NCI-H446 treated with DMSO at 0.1 percent for 48 hours (cell line): ENCODE measurements around the gene SEMA6A.

ENCODE experiments used
- DNase-seq: peaks from one replicate; lab custom pipeline; 2025; lab: John Stamatoyannopoulos, UW

SEMA6A gene

DNA sequence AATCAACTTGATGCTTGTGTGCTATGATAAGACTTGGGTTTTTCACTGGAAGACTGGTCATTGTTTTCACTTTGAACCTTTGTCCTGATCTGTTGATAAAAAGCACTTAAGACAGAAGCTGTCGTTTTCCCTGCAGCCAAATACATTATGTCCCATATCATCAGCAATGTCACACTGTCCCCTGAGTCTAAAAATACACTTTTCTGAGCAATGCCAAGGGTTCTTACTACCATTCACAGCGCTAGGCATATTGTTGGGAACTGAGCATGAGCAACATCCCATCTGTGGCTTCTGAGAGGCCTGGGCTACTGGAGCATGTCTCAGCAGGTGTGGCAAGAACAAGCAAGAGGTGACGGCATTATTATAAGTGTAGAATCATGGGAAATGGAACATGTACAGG, 81.8 kb downstream of the SEMA6A start:
- DNase-seq = no peak

DNA sequence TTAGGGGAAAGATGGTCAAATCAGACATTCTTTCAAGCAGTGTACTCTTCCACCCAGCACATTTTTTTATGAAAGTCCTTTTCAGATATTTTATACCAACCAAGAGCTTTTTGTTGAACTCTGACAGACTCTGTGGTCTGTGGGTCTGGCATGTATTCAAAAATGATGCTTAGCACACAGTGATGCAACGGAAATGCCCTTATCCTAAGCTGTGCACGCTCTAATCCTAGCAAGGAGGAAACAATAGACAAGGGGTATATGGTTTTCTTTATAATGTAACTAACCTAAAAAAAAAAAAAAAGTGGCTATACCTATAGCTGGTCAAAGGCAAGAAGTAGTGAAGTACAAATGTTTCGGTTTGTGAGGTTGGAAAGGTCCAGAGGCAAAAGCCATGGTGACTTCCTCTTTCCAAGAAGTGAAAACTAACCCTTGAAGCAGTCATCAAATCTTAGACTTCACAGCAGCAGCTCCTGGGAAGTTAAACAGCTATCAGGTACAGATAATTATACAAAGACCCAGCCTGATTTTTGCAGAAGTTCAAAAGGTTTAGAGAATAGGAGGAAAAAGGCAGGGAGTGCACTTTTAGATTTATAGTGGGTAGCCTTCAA, 82.5 kb downstream of the SEMA6A start:
- DNase-seq = no peak

DNA sequence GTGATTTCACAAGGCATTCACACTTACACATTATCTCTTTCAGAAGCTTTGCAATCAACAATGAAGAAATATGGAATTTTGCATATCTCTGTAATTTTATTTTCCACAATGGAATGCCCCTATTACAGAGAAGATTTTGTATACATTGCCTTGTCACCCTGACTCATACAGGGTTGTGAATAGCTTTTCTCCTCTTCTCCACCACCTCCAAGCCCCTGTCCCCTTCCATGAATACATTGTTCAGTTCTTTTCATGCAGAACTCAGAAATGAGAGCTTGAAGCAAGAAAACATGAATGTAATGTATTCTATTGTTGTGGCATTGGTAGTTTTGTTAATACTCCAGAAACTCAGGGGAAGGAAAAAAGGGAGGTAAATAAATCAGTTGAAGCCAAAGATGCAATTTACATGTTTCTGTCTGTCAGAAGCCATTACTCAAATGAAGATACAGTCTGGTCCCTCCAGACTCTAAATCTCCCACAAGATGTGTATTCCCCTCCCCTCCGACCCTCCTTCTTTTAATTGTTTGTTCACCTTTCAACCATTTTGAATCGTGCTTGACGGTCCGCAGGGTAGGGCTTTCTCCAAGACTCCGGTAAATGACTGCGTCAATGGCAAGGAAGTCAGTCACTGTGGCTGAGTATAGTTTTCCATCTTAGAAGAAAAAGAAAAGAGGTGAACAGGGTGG, 86.1 kb downstream of the SEMA6A start:
- DNase-seq = no peak

DNA sequence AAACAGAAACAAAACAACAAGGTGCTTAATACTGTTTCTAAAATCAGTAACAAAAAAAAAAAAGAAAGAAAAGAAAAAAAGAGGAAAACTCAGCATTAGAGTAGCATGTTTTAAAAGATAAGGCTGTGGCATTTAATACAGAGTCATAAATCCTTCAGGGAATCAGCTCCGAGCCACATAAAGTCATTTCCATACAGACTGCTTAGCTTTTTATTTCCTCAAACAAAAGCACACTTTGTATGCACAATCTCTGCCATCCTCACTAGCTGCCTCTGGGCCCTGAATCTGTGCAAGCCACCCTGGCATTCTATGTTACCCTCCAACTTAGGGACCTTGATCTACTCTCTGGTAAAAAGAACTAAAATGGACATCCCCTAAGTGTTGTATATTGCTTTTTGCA, 87.6 kb downstream of the SEMA6A start:
- DNase-seq = no peak

DNA sequence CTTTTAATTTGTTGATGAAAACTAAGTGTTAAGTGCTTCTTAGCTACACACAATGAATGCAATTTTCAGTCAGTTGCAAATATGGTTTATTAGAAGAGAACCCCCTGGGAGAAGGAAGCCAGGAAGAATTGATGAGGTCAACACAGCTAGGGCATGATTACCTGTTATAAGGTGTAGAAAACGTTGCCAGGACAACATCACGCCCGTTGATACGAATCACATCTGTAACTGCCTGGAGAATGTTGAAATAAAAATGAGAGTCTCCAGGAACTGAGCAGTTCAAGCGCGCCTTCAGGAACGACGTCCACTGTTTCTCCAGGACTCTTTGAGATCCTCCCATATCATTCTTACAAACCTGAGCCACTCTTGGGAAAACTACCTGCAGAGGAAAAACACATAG, 88.0 kb downstream of the SEMA6A start:
- no peak for DNase-seq

DNA sequence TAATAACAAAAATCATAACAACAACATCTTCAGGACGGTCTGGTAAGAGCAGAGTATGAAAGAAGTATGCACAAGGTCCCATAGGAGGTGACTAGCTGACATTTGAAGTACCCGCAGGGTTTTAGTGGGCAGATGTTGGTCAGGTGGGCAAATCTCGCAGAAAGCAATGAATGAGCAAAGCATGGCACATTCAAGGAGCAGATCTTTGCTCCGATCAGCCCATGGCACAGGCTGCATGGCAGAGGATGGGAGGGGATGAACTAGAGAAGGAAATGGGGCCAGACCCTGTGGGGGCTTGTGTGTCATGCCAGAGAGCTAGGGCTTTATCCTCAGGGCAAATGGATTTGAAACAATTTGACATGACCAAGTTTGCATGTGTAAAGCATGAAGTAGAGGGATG, 90.0 kb downstream of the SEMA6A start:
- DNase-seq = no peak

DNA sequence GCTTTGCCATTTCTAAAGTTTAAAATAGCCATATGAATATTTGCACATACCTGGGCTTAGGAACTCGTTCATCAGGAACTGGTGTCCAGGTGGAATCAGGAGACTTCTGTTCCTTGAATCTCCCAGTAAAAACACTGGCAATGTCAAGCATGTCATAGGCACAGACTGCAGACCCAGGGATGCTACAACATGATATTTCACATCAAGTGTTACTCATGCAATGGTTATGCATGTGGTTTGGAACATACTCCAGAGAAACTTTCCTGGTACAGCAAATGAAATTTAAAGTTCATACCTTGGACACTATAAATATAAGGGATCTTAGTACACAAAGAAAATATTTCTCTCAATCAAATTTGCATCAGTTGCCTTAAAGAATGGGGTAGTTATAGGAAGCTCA, 92.2 kb downstream of the SEMA6A start:
- no peak for DNase-seq

DNA sequence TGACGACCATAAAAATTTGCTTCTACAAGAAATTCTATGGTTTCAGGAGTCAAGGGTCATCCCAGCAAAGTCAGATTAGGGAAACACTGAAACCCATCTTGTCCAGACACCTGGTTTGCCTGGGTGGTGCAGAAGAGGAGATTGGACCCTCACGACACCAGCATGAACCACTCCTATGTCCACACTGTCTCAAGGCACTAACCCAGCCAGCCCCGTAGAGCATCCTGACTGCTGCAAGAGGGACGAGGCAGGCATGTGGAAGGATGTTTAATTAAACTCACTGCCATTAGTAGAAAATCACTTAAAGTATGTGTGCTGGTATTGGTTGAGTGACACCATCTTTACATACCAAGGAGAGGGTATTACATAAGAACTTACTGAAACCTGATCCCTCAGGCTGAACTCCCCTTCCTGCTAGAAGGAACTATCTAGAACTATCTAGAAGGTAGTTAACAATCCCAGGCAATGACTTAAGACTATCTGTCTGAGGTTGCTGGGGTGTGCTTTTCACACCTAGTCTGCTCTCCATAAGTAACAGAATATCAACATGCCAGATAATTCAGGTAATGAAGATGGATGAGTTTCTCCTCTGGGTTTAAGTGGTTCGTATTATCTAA, 93.6 kb downstream of the SEMA6A start:
- no peak for DNase-seq

DNA sequence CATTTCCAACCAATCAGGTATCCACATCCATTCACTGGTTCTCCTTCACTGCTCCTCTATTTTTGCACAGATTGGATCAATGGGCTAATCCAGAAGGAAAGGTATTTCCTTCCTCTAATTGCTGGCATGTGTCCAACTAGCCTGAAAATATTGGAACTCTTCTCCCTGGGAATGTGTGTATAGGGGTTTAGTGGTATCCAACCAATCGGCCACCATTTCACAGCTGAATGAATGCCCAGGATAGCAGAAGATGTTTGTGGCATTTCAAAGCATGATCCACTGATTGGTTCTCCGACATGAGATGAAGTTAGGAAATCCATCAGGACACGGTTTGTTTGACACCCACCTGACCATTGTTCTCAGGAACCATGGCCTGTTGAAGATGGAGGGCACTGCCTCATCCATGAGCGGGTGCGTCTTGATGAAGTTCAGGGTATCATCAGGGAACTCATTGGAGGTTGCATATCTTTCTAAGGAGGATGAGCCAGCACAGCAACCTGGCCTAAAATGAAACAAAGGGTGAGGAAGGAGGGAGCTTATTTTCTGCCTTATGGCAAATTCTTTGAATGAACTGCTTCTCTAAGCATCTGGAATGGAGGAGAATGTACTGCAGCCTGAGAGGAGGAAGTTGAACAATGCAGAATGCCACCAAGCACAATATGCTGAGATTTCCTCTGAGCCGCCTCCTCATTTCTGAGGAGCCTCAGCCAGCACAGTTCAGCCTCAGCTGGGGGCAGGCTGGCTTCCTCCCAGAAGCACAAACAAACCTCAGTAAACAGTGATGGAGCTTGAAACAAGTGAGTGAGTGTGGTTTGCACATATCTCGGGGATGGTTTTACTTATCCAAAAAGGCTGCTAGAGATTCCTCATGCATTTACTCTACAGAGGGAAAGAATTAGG, 94.6 kb downstream of the SEMA6A start:
- no peak for DNase-seq

DNA sequence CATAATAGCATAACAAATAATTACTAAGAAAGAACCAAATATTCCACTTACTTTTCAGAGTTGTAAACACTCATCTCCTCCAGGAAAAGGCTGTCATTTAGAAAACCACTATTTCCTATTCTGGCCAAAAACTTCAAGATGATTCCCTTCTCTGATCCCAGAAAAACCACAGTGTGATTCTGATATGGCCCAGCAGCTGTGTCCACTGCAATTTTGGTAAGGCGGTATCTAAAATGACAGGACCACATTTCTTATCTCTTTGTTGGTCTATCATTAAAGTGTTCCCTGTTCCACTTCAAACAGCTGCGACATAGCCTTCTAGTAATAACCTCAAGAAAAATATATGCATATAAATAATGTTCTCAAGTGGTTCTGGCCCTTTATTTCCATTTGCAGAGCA, 96.1 kb downstream of the SEMA6A start:
- DNase-seq = no peak

DNA sequence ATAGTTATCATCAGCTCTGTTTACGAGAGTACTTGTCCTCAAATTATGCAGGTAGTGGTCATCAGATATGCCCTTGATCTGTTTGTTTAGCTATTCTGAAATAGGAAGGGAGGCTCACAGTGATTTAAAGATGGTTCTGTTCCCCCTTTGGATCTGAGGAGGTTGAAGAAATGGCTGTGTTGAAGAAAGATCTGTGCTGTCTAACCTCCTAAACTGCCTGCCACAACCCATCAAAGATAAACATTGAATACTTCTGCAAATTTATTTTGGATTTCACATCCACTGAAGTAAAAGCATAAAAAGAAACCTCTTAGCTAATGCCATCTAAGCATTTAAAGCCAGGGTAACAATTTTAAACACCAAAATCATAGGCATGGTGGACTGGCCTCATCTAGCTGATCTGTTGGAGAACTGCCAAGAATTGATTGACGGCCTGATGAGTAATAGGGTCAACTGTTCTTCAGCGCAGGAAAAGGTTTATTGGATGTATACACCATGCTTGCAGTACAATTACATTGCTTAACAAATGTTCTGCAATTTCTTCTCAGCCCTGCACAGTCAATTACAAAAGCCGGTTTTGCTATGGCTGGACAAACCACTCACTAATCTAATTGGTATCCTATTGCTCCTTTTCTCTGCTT, 97.6 kb downstream of the SEMA6A start:
- no peak for DNase-seq

DNA sequence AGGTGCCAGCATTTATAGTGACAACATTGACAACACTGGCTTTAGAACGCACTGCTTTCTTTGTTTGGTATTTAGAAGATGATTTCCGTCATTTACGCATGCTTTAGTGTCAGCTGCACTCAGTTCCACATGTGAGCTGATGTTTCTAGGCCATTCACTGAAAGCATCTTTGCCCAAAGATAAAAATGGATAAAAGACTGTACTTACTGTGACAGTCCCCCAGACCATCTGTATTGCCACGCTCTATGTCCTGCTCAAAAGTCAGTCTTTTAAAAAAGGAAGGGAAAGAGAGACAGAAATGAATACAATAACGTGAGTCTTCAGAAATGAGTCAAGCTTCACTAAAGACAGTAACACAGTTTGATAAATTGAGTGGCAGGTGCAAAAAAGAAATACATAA, 99.3 kb downstream of the SEMA6A start:
- DNase-seq = no peak

DNA sequence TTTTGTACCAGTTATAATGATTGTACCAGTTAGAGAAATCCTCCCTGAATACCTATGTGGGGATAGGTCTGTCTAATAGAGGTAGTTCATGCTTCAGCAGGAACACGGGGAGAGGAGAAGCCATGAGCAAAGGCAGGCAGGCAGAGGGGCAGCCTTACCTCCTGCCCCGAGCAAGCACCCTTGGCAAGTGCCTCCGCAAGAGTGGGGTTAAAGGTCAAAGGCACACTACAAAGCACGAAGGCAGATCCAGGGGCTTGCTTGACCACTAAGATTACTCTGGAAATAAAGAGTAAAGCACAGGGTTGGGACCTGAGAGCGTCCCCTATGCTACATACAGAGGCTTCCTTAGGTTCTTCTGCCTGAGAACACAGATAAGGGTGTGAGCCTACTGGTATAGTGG, 100.9 kb downstream of the SEMA6A start:
- DNase-seq = no peak

DNA sequence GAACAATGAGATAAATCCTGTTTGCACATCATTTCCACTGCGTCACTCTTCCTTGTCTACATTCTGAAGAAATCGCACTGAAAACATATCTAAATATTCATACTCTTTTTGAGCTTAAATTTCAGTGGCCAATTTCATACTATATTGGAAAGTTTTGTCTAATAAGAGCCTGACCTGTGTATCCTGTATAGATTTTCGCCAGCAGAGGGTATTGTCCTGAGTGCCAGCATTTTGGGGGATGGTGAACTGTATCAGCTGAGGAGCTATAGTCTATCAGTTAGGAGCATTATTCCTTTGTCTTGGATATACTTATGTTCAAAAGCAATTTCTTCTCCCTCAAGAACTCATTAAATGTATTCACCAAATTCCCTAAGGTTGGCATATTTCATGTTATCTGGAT, 102.3 kb downstream of the SEMA6A start:
- no peak for DNase-seq

DNA sequence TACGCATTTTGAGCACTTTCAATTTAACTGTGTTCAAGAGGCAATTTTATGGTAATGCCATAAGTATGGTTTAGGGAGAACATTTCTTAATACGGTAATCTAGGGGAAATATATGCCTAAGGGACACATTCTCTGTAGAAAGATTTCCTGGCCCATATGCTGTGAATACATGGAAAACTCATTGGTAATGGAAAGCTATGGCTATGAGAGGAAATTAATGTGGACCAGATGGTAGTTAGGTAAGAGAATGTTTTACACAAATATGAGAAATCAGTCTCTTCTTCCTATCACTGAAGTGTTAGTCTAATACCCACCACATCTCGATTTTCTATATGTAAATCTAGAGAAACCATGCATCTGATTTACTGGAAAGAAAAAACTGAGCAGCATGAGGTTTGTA, 105.0 kb downstream of the SEMA6A start:
- no peak for DNase-seq

DNA sequence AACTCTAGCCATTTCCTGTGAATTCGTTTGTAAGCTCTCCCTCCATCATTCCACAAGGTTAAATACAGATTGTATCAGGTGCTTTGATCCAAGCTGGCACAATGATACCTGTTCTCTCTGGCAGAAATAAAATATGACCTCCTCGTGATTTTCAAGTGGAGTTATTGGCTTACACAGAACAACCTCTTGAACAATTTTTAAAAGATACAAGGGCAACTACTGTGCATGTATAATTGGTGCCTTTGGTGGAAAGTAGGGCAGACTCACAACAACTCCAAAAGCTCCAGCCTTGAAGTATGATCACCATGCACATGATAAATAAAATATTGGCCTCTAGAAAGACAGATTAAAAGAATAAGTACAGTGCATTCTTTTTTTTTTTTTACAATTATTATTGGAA, 106.0 kb downstream of the SEMA6A start:
- no peak for DNase-seq

DNA sequence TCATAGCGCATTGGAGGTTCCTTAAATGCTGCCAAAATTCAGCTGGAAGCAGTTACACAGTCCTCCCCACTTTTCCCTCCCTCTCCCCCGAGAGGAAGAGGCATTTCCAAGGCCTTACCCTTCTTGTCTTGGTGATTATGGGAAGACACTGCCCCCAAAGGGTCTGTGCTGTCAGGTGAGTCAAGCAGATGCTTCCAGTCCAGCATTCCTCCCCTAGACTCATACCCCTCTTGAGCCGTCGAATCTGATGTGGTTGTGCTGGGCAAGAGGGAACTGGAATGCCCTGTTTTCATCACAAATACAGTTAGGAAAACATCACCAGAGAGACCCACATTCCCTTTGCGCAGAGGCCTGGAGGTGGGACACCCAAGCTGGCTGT, 107.2 kb downstream of the SEMA6A start:
- no peak for DNase-seq

DNA sequence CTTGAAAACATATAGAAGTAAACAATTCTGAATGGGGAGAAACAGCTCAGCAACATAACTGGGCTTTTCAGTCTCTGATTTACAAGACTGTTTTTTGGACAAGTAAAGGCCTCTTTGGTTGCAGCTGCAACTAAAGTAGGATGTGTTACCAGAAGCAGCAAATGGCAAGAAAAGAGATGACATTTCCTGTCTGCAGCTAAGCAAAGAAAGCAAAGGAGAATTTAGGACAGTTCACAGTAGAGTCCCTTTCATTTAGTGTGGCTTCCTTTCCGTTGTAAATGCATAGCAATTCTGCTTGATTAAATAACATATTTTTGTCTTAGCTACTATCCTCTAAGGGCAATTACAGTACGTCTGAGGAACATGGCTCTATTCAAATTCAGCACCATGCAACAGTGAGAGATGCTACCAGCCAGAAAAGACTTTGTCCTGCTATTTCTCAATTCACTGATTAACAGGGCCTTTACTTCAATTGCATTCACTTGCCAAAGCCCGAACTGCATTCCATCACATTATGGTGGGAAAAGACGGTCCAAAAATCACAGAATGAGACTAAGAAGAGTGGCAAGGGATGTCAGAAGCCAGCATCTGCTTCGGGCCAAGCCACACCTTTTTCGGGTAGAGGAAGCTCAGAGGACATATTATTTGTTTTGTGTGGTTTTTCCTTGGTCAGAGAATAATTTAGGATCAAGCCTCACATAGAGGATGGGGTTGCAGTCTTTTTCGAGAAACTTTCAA, 107.7 kb downstream of the SEMA6A start:
- DNase-seq = no peak

DNA sequence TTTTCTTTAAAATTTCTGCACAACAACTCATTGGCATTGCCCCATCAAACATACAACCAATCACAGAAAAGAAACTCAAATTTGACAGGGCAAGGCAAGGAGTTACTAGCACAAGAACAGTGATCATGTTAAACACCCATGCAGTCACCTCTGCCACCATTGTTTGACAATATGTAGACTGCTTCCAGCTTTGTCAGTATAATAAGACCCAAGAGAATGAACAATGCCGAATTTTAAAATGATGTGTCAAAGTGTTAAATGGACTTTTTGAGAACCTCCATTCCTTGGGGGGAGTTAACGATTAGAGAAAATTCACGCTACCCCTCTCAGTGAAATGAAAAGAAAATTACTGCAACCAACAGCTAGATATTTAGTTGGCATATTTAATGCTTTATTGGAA, 109.2 kb downstream of the SEMA6A start:
- DNase-seq = no peak

DNA sequence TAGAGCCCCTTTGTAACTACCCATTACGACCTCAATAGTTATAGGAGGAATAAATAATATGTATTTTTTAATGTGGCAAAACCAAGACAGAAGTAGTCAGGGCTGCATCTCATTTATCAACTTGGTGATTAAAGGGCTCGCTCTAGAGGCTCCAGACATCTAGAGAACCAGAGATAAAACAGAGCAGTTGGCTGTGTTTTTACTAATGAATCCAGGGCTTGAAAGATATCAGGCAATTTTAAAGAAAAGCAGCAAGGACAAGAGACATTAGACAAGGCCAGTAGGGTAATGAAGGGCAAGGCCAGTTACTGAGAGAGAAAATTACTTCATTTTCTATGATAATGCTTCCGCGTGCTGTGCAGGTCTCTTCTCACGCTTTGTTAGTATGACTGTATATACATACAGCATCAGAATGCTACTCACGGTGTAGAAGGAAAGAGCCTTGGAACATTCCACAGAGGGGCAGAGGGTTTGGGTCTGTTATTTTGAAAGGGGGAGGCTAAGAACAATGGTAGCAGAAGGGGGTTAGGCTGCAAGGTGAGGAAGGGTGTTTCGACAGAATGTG, 110.4 kb downstream of the SEMA6A start:
- DNase-seq = no peak

DNA sequence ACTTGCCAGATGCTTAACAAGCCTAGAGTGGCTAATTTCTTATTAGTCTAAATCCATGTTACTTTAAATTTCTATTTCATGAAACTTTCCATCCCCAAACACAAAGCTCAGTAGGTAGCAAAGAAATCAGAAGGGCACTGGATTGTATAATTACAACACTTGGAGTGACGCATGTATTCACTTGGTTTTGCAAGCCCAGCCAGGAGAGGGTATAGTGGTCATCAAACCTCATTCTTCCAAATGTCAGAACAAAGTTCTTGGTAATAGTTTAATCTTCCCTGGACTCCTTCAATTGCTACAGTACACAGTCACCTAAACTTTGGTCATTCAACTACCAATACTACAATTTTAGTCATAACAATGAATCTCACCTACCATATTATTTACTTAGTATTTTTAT, 112.1 kb downstream of the SEMA6A start:
- no peak for DNase-seq
